AG09309 (cell line): ENCODE results near the gene CYB5RL.
"Not testable (repeated sequence)": the region's sequence is repeated elsewhere in the genome, so short reads cannot be mapped to it uniquely, and the experiment has no call there.

Experiments used
- DNase-seq: peaks from one replicate; pipeline ENCODE4 v3.0.0-alpha.2; 2010; ENCODE audit warnings: low read depth
- H3K4me3 ChIP-seq: 2 replicates; pipeline ENCODE4 v1.5.1; 2011; ENCODE audit warnings: mild to moderate bottlenecking, low read depth, low read length, moderate library complexity; ENCODE audit not compliant: control insufficient read depth
- CTCF ChIP-seq: IDR thresholded peaks from 2 replicates; pipeline ENCODE4 v1.5.1; 2011; ENCODE audit warnings: mild to moderate bottlenecking, low read depth, low read length, inconsistent platforms; ENCODE audit not compliant: insufficient read depth, control insufficient read depth; ENCODE audit errors: missing control alignments

Gene CYB5RL

GRCh38 chr1:54212872-54213271, 13.0 kb upstream of the CYB5RL start:
- DNase-seq: no peak
- no peak overlapping the region for H3K4me3 ChIP-seq

GRCh38 chr1:54207896-54208295, 8.1 kb upstream of the CYB5RL start:
- not testable (repeated sequence) for H3K4me3 ChIP-seq, DNase-seq

More at GRCh38 chr1:54212872-54213271, 13.0 kb upstream of the CYB5RL start:
- no peak for TF ChIP-seq CTCF

- no peak overlapping the region for H3K4me3 ChIP-seq
- DNase-seq: no peak
- no peak for TF ChIP-seq CTCF
Measured at GRCh38 chr1:54207287-54207686, 7.5 kb upstream of the CYB5RL start.

GRCh38 chr1:54204199-54204598, 4.4 kb upstream of the CYB5RL start:
- no peak for DNase-seq
- TF ChIP-seq CTCF: no peak
- no peak overlapping the region for H3K4me3 ChIP-seq

- DNase-seq: no peak
- H3K4me3 ChIP-seq: peak overlapping the region; percentile 93
- no peak for TF ChIP-seq CTCF
Measured at GRCh38 chr1:54200519-54200997, 728 bp upstream of the CYB5RL start.

GRCh38 chr1:54199151-54199764, 572 bp downstream of the CYB5RL start:
- DNase-seq: no peak
- TF ChIP-seq CTCF: no peak
- H3K4me3 ChIP-seq: peak overlapping the region; percentile 93

GRCh38 chr1:54193453-54193852, 6.4 kb downstream of the CYB5RL start:
- no peak for TF ChIP-seq CTCF
- no peak overlapping the region for H3K4me3 ChIP-seq
- DNase-seq: no peak
